ENCODE measurements around the gene TRABD2B.

The TRABD2B gene

DNA sequence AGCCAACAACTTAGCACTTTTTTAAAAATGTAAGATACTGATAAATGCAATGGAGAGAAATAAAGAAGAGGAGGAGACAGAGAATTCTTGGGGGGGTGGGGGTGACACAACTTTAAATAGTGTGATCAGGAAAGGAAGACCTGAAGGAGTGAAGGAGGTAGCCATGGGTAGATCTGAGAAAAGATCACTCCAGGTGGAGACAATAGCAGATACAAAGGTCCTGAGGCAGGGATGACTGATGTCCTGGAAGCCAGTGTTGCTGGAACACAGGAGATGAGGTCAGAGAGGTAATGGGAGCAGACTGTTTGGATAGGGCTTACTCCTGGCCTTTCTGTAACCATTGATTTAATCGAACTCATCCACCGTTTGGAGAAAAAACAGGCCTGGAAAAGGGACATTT, 24.6 kb upstream of the TRABD2B start:
- no peak for DNase-seq

DNA sequence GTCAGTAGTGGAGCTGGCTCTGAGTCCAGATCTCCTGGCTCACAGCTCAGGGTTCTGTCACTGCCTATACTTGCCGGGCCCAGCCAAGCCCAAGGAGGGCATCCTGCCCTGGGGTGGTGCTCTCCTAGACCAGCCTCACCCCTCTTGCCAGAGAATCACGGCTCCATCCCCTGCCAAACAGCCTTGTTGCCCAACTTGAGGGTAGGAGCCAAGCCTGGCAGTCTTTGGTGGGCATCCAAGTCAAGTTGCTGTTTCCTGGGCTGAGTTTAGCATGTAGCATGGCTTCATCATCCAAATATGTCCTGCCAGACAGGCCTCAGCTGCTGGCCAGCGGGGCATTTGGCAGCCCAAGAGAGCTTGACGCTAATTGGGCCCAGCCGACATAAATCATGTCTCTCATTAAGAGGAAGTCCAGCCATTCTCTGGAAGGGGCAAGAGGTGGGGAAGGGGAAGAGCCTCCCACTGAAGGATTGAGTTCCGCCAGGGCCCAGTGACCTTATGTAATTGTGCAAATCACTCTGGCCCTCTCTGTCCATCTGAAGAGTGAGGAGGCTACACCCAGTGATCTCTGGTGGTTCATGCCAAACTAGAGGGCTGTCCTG, 22.6 kb upstream of the TRABD2B start:
- DNase-seq = no peak

DNA sequence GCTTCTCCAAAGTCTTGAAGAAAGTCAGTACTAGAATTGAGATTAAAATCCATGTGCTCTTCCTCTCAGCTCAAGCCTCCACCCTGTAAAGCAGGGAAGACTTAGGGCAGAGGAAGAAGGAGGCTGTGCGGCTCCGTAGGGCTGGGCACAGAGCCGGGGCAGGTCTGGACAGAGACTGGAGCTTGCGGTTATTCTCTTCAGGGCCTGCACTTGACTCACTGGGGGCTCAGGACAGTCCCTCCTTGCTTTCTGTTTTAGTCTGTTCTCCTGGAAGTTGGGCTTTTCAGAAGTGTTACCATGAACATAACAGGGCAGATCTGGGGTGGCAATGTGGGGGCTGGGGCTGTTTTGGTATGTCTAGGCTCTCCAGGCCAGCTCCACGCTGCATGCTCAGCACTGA, 21.6 kb upstream of the TRABD2B start:
- no peak for DNase-seq

DNA sequence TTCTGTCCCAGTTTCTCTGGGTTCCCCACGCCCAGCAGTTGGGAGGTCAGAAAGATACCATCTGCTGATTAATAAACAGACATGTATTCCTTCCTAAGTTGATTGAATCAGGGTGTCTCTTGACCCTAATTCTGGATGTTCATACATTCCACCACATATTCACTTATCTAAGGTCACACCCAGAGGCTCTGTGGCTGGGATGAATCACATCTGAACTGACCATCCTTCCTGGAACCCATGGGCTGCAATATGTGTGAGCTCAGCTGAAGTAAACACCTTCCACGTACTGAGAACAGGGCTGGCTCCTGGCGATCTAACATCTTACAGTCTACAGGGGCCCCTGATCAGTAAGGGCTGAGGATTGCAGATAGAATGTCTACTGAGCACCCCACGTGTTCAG, 20.5 kb upstream of the TRABD2B start:
- no peak for DNase-seq

DNA sequence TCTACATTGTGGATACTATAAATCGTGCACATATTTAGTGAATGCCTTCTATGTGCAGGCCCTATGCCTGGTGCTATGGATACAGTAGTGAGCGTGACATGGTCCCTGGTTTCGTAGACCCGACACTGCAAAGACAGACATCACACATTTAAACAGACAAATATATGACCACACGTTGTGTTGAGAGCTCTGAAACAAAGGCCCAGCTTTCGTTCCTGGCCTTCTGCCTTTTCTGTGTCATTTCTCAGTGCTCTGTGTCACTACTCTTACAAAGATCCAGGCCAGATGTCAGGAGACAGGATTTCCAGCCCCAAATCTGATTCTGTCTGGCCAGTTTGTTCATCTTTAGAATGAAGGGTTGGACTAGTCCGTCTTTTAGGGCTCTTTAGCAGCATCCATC, 19.3 kb upstream of the TRABD2B start:
- no peak for DNase-seq

DNA sequence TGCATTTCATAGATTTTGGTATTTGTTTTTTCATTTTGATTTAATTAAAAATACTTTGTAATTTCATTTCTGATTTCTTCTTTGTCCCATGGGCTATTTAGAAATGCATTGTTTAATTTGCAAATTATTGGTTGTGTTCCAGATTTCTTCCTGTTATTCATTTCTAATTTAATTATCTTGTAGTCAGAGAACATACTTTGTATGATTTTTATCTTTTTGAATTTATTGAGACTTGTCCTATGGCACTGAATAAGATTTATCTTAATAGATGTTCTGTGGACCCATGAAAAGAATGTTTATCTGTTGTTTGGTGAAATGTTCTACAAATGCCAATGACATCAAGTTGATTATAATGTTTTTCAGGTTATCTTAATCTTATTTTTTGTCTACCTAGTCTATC, 16.1 kb upstream of the TRABD2B start:
- DNase-seq = no peak

DNA sequence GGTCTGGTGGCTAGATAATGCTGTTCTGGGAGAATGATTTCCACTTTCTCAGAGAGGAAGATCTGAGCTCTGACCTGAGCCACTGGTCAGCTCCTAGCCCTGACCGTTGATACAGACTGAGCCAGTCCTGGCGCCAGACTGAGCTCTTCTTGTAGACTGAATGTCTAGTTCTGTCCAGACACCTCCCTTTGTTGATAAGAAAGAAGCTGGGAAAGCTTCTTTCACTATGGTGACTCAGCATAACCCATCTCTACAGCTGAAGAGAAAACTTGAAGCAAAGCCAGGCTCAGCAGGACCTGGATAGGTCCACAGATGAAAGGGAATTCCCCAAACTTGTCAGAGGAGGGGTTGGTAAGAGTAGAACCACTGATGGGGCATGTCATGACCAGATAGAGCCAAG, 9.9 kb upstream of the TRABD2B start:
- no peak for DNase-seq

DNA sequence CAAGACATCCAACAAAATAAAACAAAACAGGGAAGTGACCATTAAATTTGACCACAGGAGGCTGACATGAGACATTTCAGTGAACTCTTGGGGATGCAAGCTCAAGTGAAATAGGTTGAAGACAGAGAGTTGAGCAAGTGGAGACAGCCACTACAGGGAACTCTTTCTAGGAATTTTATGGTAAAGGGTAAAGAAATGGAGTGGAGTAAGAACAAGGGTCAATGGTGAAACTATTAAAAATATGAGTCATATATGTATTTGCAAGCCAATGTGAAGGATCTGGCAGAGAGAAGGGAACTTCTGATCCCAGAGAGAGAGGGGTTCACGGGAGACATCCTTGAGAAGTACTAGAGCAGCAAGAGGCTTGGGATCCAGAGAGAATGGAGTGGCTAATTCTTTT, 9.1 kb upstream of the TRABD2B start:
- no peak for DNase-seq

DNA sequence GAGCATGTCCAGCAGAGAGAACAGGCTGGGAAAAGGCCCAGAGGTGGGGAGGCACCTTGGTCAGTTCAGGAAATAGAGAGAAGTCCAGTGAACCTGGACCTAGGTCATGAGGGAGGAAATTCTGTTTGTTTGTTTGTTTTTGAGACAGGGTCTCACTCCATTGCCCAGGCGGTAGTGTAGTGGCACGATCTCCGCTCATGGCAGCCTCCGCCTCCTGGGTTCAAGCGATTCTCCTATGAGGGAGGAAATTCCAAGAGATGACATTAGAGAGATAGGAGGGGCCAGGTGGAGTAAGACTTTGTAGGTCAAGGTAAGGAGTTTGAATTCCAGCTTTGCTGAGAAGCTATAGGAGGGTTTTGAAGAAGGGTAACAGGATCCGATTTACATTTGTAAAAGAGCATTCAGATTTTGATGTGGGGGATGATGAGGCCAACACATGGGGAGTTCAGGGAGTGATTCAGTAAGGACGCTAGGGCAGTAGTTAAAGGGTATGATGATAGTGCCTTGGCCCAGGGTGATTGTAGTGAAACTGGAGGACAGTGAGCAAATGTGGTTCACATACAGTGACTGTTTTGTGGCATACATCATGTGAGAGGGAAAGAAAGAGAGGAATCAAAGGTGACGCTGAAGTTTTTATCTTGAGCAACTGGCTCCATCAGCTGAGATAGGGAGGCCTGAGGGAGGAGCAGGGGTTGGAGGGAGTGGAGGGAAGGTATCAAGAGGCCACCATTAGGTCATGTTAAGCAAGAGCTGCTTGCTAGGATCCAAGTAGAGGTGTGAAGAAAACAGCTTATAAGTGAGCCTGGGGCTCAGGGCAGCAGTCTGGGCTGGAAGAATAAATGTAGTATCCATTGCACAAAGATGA, 8.3 kb upstream of the TRABD2B start:
- no peak for DNase-seq

DNA sequence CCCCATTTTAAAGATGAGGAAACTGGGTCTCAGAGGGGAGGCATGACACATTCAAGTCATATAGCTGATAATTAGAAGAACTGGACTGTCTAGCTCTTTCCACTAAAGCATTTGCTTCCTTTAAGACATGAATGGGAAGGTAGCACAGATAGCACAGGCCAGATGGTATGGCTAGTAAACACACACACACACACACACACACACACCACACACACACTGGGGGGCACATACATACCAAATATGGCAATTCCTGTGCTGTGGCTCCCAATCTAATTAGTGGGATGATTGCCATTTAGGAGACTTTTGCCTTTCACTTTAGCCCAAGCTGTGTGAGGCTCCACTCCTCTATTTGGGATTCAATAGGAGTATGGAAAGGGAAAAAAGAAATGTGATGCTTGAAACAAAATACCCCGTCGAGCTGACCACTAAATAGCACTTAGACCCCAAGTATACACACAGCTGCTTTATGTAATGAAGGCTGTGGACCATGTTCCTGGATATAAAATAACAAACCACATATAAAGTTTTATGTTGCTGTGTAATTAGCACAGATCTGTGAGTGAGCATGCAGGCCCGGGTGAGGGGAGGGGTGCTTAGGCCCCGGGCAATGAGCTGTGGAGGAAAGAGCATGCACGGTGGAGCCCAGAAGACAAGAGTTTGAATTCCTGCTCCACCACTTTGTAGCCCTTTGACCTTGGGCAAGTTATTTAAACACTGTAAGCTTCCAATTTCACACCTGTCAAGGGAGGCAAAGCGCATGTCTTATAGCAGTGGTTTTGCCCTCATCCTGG, 6.8 kb upstream of the TRABD2B start:
- DNase-seq = no peak

DNA sequence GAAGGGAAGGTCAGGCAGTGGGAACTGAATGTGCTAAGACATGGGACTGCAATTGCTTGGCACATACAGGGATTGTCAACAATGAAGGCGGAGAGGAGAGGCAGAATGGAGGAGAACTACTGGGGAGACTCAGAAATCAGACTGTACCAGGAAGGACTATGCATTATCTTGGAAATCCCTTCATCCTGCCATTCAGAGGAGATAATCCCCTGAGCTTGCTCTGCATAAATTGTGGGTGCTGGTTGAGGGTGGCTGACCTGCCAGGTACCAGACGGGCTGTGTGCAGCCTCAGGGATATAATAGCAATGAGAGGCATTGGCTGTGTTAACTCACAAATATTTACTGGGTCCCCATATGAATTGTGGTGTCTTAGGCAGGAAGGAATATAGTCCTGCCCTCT, 5.0 kb upstream of the TRABD2B start:
- no peak for DNase-seq

DNA sequence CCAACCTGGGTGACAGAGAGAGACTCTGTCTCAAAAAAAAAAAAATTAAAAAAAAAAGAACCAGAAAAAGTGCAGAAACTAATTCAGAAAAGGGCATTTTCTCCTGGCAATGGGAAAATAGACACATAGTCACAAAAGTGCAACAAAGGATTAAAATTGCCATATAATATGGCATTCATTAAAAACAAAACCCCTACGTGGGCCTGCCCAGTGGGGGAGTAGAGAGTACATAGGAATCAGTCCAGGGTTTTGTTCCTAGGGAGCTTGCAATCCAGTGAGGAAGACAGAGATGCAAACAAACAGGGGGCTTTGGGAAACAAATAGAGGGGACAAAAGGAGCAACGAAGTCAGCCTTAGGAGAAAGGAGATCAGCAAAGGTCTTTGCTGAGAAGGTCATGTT, 4.5 kb upstream of the TRABD2B start:
- no peak for DNase-seq

DNA sequence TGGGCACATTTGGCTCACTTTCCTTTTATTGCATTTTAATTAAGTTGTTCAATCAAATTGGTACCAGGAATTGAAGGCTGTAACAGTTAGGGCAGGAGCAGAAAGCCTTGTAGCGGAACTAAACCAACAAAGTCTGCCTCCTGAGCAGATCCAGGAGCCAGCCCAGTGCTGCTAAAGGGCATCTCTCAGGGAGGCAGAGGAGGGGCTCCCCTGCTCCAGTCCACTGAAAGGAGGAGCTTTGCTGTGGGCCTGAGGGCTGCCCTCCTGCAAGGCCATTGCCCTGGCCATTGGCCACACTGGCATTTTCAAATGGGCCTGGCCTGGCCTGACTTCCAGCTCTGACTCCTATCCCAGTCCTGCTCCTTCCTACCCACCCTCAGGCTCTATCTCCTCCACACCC, 3.7 kb upstream of the TRABD2B start:
- no peak for DNase-seq

DNA sequence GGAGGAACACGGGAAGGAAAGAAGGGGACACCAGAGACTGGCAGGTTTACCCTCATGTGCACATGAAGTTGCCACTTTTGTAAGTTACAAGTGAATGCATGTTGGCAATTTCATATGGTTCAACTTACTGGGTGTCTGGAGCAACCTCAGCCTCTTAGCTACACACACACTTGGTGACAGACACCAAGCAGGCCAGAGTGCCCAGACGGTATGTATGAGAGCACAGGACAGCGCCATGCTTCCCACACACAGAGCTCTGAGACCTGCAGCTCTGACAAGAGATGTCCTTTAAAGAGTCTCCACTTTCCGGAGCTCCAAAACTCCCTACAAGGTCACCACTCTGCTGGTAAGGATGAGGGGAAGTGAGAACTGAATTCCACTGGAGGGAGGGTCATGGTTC, 1.9 kb upstream of the TRABD2B start:
- DNase-seq = no peak

DNA sequence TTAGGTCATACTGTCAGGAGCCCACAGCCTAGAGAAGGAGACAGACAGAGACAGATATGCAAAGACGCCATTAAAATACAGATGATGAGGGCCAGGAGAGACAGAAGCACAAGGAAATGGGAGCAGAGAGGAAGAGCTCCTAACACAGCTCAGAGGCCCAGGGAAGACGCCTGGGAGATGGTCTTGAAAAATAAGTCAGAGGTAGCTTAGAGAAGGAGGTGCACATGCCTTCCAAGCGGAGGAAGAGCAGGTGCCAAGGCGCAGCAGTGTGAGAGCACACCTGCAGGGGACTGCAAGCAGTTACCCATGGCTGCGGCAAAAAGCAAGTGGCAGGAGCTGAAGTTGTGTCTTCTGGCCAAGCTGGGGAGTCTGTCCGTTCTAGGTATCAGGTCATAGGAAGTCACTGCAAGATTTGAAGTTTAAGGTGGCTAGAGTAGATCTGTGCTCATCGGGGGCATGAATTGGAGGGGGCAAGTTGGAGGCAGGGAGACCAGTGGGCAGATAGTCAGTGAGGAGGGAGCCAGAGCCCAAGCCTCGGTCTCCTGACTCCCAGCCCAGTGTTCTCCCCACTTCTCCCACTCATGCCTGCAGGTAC, 1.3 kb upstream of the TRABD2B start:
- DNase-seq = no peak

DNA sequence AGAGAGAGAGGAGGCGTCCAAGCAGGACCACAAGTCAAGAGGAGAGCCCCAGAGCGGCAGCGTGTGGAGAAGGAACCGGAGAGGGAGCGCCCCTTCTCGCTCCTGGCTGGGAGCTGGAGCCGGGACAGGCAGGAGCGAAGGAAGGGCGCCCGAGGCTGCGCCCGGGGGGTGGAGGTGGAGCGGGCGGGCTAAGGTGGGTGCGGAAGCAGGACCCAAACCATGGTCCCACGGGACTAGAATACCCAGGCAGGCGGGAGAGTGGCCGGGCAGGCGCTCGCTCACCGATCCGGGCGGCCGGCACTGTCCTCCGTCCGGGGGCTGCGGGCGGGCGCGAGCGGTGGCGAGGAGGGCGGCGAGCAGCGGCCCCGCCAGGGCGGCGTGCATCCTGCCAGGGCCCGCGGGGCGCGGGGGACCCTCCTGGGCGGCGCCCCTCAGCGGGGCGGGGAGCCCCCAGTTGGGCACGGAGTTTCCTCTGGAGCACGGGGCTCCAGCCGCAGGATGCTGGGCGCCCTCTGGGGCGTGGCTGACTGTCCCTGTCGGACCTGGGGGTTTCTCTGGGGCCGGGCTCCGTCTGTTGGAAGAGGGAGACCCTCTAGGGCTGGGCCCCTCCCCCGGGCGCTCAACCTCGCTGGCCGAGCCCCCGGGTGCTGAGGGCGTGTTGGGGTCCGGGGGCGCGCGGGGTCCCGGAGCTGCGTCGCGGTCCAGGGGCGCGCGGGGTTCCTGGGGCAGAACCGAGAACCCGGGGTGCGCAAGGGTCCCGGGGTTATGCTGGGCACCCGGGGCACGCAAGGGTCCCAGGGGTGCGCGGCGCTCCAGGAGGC, 569 bp downstream of the TRABD2B start:
- no peak for DNase-seq

DNA sequence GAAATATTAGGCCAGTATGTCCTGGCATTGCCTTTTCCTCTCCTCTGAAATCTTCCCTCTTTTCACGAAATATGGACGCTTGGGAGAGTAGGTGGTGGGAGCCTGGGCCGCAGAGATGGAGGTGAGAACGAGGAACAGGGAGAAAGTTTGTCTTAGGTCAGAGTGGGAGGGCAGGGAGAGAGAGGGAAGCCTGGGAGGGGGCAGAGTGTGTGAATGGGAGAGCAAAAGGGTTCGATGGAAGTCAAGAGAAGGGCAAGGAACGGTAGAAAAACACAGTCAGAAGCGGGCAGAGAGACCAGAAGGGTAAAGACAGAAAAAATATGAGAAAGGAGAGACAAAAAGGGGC, 1.2 kb downstream of the TRABD2B start:
- no peak for DNase-seq

DNA sequence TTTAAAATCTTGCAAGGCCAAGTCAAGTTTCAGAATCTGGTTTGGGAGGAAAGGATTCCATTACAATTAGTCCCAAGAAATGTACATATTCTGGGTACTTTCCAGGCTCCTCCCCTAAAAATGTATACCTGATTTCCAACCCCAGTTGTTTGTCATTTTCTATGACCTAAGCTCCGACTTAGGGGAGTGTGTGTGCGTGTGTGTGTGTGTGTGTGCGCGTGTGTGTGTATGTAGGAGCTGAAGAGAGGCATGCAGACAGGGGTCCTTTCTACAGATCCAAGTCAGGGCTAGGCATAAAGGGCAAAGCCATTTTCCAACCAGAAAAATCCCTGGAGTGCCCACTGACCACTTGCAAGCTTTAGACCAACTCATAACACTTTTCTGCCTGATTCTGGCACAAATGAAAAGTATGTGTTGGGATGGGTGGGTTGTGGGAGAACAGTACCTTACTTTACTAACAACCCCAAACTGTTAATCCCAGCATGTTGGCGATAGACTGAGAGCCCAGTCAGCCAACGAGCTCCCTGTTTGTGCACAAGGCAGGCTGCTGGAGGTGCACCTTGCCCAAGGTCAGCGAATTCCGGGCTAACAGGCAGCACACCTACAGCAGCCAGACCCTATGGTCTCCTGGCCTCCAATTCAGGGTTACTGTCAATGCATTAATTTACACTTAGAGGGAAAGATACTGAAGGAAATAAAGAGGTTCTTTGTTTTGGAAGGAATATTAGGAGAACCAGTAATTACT, 1.7 kb downstream of the TRABD2B start:
- DNase-seq = no peak

DNA sequence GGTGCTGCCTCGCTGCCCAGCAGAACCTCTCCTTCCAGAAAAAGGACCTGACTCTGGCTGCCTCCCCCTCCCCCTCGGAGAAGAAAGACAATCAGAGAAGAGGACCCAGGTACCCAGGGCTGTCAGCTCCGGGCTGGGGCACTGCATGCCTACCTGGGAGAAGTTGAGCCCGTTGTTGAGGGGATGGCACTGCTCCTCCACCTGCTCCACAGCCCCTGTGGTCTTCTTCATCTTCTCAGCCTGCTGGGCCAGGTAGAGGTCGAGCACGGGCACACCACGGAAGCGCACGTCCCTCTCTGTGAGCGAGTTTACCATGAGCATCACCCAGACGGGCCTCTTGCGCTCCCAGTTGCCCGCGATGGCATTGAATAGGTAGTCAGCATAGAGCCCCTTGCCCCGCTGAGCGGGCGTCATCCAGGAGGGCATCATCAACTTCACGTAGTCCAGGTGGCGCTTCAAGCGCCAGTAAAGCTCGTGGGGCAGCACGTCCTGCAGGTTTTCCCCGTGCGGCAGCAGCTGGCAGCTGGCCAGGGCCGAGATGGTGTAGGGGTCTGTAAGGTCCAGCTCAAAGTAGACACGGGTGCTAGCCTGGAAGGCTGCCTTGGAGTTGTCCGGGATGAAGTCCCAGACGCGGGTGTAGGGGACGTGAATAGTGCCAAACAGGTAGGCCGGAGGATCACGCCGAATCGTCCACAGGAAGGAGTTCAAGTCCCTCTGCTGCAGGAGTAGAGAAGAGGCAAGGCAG, 3.1 kb downstream of the TRABD2B start:
- no peak for DNase-seq

DNA sequence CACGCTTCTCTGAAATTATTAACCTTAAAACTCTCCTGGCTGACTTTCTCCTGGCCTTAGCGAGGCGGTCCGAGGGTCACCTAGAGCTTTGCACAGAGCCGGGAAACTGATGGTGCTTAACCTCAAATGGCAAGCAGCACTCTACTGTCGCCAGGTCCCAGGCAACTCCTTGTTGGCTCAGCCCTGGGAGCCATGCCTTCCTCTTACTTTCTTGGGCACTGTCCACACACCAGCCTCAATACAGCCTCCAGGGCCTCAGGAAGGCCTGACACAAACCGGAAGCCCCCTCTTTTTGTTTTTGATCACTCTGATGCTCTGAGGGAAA, 3.8 kb downstream of the TRABD2B start:
- DNase-seq = no peak

DNA sequence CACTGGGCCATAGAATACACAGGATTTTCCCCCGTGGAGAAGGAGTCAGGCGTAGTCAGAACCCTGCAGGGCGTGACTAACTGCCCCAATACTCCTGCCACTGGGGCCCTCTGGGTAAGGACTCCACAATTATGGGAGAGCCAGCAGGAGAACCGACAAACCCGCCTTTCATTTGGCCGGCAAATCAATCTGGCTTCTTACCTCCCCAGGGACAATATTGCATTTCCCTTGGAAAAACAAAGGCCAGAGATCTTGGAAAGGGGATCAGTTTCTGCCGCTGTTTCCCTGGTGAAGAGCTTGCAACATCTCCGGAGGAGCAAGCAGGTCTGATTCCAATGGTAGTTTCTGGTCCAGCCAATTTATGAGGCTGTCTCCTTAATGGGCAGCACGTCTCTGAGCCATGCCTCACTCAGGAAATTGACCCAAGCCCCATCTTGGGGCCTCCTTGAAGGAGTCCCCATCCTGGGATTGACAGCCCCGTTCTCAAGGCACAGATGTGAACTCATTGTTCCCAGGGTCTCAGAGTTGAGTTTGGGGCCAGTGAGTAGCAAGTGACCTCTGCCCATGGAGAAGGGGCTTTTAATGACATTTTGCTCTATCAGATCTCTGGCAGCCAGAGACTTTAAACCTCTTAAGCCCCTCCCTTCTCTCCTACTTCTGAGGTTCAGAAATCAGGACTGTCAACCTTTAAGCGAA, 4.3 kb downstream of the TRABD2B start:
- DNase-seq = no peak
